Effector CD4-positive, alpha-beta T cell (primary cell): Measurements from ENCODE around the gene ADAM21. TPM values are rescaled to one million over a fixed set of nuclear protein-coding genes. Genes with fewer than 3 reads are reported as not detected.
"Not testable (repeated sequence)": the region's sequence is repeated elsewhere in the genome, so short reads cannot be mapped to it uniquely, and the experiment has no call there.

Experiments used
- DNase-seq: peaks from one replicate; pipeline ENCODE4 v3.0.0-alpha.2; 2020
- total RNA-seq: gene quantifications from one replicate; lab custom pipeline; 2026; lab: John Stamatoyannopoulos, UW

Gene ADAM21
- total RNA-seq = not detected

GRCh38 chr14:70451874-70452273 is at the start of gene ADAM21:
TSS of gene ADAM21 (plus strand) at chr14:70452174. CDS start at chr14:70457500, 5,326 bp downstream.
- no peak for DNase-seq

- DNase-seq = not testable (repeated sequence)
These were observed 48.6 kb upstream of the ADAM21 start for GRCh38 chr14:70403335-70403734.

GRCh38 chr14:70406216-70406615 is 45.8 kb upstream of the ADAM21 start:
- not testable (repeated sequence) for DNase-seq

GRCh38 chr14:70407621-70408020 is 44.4 kb upstream of the ADAM21 start:
- no peak for DNase-seq

- DNase-seq = no peak
These were observed 36.2 kb upstream of the ADAM21 start for GRCh38 chr14:70415788-70416187.

GRCh38 chr14:70416338-70416724 is 35.6 kb upstream of the ADAM21 start:
- DNase-seq = no peak

GRCh38 chr14:70416725-70417349 is 35.1 kb upstream of the ADAM21 start, which contains the start of gene SYNJ2BP:
TSS of gene SYNJ2BP (minus strand) at chr14:70417090. CDS start at chr14:70416963, 127 bp downstream.
- DNase-seq = peak; percentile 35

GRCh38 chr14:70419270-70419931 is 32.6 kb upstream of the ADAM21 start:
- DNase-seq = not testable (repeated sequence)

- DNase-seq = no peak
These were observed 29.4 kb upstream of the ADAM21 start for GRCh38 chr14:70422538-70422937.

- DNase-seq = no peak
These were observed 26.6 kb upstream of the ADAM21 start for GRCh38 chr14:70425354-70425753.

- not testable (repeated sequence) for DNase-seq
These were observed 25.4 kb upstream of the ADAM21 start for GRCh38 chr14:70426555-70426954.

GRCh38 chr14:70436867-70437266 is 15.1 kb upstream of the ADAM21 start:
- no peak for DNase-seq

GRCh38 chr14:70441641-70442040 is 10.3 kb upstream of the ADAM21 start:
- no peak for DNase-seq

- no peak for DNase-seq
These were observed 9.2 kb upstream of the ADAM21 start for GRCh38 chr14:70442750-70443149.

GRCh38 chr14:70448633-70449340 is 3.2 kb upstream of the ADAM21 start:
- no peak for DNase-seq

GRCh38 chr14:70454731-70455130 is 2.8 kb downstream of the ADAM21 start:
- DNase-seq = no peak

- DNase-seq = no peak
These were observed 16.8 kb downstream of the ADAM21 start for GRCh38 chr14:70468731-70469130.

GRCh38 chr14:70470863-70471563 is 19.0 kb downstream of the ADAM21 start:
- DNase-seq = not testable (repeated sequence)

GRCh38 chr14:70472253-70473159 is 20.5 kb downstream of the ADAM21 start:
- DNase-seq = no peak

- DNase-seq = no peak
These were observed 21.9 kb downstream of the ADAM21 start for GRCh38 chr14:70473825-70474224.

GRCh38 chr14:70475459-70475858 is 23.5 kb downstream of the ADAM21 start:
- not testable (repeated sequence) for DNase-seq
